Stomach (tissue), 4 donors: ENCODE data around the gene SLC45A2.

ENCODE experiments used
- EP300 ChIP-seq: sonication (generic); formaldehyde crosslinking; IDR thresholded peaks from one replicate; pipeline ENCODE4 v1.6.1; 2017; ENCODE audit warnings: antibody characterized with exemption
- POLR2A ChIP-seq, 4 donors: fragments of 450-650 bp; IDR thresholded peaks; one replicate each; pipeline ENCODE4 v1.6.1; 2016; ENCODE audit warnings: antibody characterized with exemption in 4 of 4, control low read depth in 2 of 4, mild to moderate bottlenecking in 1 of 4, moderate library complexity in 1 of 4
- POLR2AphosphoS5 ChIP-seq, 3 donors: sonication (generic); formaldehyde crosslinking; IDR thresholded peaks; one replicate each; pipeline ENCODE4 v1.6.1; 2016; ENCODE audit warnings: antibody characterized with exemption in 3 of 3
- TF ChIP-seq, protein P1 (sequence below), 7 experiments: fragments of 450-650 bp in 4 of 7; fragments of 200-600 bp in 3 of 7; sonication (generic) in 3 of 7; IDR thresholded peaks; one replicate each; pipeline ENCODE4 v1.5.1; 2016 to 2019; ENCODE audit warnings: antibody characterized with exemption in 7 of 7, control low read depth in 2 of 7, mild to moderate bottlenecking in 1 of 7

DNA sequence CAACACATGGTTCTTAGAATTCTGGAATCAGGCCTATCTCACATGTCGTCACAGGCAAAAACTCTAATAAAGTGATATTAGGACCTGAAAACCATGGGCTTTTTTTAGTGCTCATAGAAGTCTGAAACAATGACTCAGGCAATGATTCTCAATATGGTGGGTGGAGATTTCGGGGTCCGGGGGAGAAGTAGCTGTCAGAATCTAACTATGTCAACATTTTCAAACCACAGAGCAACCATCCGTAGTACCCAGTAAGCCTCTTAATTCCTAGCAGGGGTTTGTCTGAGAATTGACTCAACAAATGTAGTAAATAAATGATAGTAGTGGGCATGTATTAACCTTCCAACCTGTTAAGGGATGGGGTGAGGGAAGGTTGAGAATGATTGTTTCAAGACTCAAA is 20.7 kb upstream of the SLC45A2 start:
- TF ChIP-seq EP300 (no peak), POLR2A (IDR thresholded peaks at IDR 0.05) (no peak), POLR2AphosphoS5 (IDR thresholded peaks at IDR 0.05) (no peak)
- TF ChIP-seq, protein P1, sequence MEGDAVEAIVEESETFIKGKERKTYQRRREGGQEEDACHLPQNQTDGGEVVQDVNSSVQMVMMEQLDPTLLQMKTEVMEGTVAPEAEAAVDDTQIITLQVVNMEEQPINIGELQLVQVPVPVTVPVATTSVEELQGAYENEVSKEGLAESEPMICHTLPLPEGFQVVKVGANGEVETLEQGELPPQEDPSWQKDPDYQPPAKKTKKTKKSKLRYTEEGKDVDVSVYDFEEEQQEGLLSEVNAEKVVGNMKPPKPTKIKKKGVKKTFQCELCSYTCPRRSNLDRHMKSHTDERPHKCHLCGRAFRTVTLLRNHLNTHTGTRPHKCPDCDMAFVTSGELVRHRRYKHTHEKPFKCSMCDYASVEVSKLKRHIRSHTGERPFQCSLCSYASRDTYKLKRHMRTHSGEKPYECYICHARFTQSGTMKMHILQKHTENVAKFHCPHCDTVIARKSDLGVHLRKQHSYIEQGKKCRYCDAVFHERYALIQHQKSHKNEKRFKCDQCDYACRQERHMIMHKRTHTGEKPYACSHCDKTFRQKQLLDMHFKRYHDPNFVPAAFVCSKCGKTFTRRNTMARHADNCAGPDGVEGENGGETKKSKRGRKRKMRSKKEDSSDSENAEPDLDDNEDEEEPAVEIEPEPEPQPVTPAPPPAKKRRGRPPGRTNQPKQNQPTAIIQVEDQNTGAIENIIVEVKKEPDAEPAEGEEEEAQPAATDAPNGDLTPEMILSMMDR (IDR thresholded peaks at IDR 0.05), result no peak
